ENCODE data around the gene SRRM4. TPM values are rescaled to one million over a fixed set of nuclear protein-coding genes. Genes with fewer than 3 reads are reported as not detected.

SRRM4 gene
- total RNA-seq, 3 donors from 2014 or later = 0.32 TPM; not detected in 2

GRCh38 chr12:119072440-119072839, 91.1 kb downstream of the SRRM4 start:
- Histone ChIP-seq H3K4me3 (no peak overlapping the region), H3K9me3 (no peaks in the 10 kb centered on the region), H3K4me1 (ENCODE audit: low read depth) (no peaks in the 10 kb centered on the region), H3K36me3 (ENCODE audit: low read depth) (no peaks in the 10 kb centered on the region)
- DNase-seq (no peak), ATAC-seq (no peak)
- TF ChIP-seq CTCF (IDR thresholded peaks at IDR 0.05) = no peak
- intact Hi-C loops (cut with DNase I, micrococcal nuclease) = no loop called here

- intact Hi-C loops (cut with DNase I, micrococcal nuclease) = no loop called here
- Histone ChIP-seq H3K4me3 (no peak overlapping the region), H3K9me3 (no peaks in the 10 kb centered on the region), H3K36me3 (ENCODE audit: low read depth) (no peaks in the 10 kb centered on the region), H3K4me1 (ENCODE audit: low read depth) (no peaks in the 10 kb centered on the region)
- DNase-seq (no peak), ATAC-seq (no peak)
- TF ChIP-seq CTCF (IDR thresholded peaks at IDR 0.05) = no peak
These were observed 94.0 kb downstream of the SRRM4 start for GRCh38 chr12:119075222-119075787.

GRCh38 chr12:119075918-119076317, 94.6 kb downstream of the SRRM4 start:
- Histone ChIP-seq H3K36me3 (ENCODE audit: low read depth) (no peaks in the 10 kb centered on the region), H3K4me1 (ENCODE audit: low read depth) (no peaks in the 10 kb centered on the region), H3K4me3 (no peak overlapping the region), H3K9me3 (no peaks in the 10 kb centered on the region)
- intact Hi-C loops (cut with DNase I, micrococcal nuclease) = no loop called here
- TF ChIP-seq CTCF (IDR thresholded peaks at IDR 0.05) = no peak
- ATAC-seq (no peak), DNase-seq (no peak)

- Histone ChIP-seq H3K4me3 (no peak overlapping the region), H3K4me1 (ENCODE audit: low read depth) (no peaks in the 10 kb centered on the region), H3K36me3 (ENCODE audit: low read depth) (no peaks in the 10 kb centered on the region), H3K9me3 (no peaks in the 10 kb centered on the region)
- DNase-seq = no peak
- no peak for ATAC-seq
- no peak for TF ChIP-seq CTCF (IDR thresholded peaks at IDR 0.05)
- intact Hi-C loops (cut with DNase I, micrococcal nuclease) = no loop called here
These were observed 98.2 kb downstream of the SRRM4 start for GRCh38 chr12:119079530-119079929.

GRCh38 chr12:119082016-119082415, 100.7 kb downstream of the SRRM4 start:
- no peak for DNase-seq
- ATAC-seq = no peak
- intact Hi-C loops (cut with DNase I, micrococcal nuclease) = no loop called here
- H3K36me3 ChIP-seq (ENCODE audit: low read depth) = no peaks in the 10 kb centered on the region
- no peaks in the 10 kb centered on the region for H3K4me1 ChIP-seq (ENCODE audit: low read depth)
- no peaks in the 10 kb centered on the region for H3K9me3 ChIP-seq
- no peak for TF ChIP-seq CTCF (IDR thresholded peaks at IDR 0.05)
- no peak overlapping the region for H3K4me3 ChIP-seq

- Histone ChIP-seq H3K4me3 (no peak overlapping the region), H3K4me1 (ENCODE audit: low read depth) (no peaks in the 10 kb centered on the region), H3K9me3 (no peaks in the 10 kb centered on the region), H3K36me3 (ENCODE audit: low read depth) (no peaks in the 10 kb centered on the region)
- no peak for TF ChIP-seq CTCF (IDR thresholded peaks at IDR 0.05)
- no peak for DNase-seq
- no peak for ATAC-seq
- intact Hi-C loops (cut with DNase I, micrococcal nuclease) = no loop called here
These were observed 101.2 kb downstream of the SRRM4 start for GRCh38 chr12:119082496-119082895.
